ENCODE results near the gene AMOTL2. TPM values are rescaled to one million over a fixed set of nuclear protein-coding genes. Genes with fewer than 3 reads are reported as not detected.

The AMOTL2 gene
- total and polyA plus RNA-seq, 2 experiments from 2014 or later = 17.9 to 102 TPM

DNA sequence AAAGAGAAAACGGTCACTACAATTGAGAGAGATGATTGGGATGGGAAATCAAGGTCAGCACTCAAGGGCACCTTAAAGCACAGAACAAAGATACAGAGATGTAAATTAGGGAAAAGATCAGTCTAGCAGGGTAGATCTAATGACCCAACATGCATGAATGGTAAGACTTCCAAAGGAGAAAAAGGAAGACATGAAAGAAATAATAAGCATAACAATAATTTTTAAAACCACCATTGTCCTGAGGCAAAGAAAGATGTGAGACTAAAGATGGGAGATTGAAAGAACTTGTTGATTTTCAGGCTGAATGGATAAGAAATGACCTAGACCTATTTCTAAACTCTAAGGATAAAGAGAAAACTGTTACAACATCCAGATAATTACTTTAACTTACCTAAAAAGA is 34.8 kb upstream of the AMOTL2 start:
- H3K27ac Mint-ChIP-seq = no peak overlapping the region
- ATAC-seq (no peak), DNase-seq (ENCODE audit: low spot score) (no peak)
- H3K4me1 ChIP-seq (ENCODE audit: insufficient read depth) = peaks cover 35% of the 10 kb centered on the region
- peaks cover 39% of the 10 kb centered on the region for H3K27me3 Mint-ChIP-seq (ENCODE audit: insufficient read depth, low read depth, poor library complexity)
- H3K4me3 Mint-ChIP-seq = no peak overlapping the region
- TF ChIP-seq, protein P1, sequence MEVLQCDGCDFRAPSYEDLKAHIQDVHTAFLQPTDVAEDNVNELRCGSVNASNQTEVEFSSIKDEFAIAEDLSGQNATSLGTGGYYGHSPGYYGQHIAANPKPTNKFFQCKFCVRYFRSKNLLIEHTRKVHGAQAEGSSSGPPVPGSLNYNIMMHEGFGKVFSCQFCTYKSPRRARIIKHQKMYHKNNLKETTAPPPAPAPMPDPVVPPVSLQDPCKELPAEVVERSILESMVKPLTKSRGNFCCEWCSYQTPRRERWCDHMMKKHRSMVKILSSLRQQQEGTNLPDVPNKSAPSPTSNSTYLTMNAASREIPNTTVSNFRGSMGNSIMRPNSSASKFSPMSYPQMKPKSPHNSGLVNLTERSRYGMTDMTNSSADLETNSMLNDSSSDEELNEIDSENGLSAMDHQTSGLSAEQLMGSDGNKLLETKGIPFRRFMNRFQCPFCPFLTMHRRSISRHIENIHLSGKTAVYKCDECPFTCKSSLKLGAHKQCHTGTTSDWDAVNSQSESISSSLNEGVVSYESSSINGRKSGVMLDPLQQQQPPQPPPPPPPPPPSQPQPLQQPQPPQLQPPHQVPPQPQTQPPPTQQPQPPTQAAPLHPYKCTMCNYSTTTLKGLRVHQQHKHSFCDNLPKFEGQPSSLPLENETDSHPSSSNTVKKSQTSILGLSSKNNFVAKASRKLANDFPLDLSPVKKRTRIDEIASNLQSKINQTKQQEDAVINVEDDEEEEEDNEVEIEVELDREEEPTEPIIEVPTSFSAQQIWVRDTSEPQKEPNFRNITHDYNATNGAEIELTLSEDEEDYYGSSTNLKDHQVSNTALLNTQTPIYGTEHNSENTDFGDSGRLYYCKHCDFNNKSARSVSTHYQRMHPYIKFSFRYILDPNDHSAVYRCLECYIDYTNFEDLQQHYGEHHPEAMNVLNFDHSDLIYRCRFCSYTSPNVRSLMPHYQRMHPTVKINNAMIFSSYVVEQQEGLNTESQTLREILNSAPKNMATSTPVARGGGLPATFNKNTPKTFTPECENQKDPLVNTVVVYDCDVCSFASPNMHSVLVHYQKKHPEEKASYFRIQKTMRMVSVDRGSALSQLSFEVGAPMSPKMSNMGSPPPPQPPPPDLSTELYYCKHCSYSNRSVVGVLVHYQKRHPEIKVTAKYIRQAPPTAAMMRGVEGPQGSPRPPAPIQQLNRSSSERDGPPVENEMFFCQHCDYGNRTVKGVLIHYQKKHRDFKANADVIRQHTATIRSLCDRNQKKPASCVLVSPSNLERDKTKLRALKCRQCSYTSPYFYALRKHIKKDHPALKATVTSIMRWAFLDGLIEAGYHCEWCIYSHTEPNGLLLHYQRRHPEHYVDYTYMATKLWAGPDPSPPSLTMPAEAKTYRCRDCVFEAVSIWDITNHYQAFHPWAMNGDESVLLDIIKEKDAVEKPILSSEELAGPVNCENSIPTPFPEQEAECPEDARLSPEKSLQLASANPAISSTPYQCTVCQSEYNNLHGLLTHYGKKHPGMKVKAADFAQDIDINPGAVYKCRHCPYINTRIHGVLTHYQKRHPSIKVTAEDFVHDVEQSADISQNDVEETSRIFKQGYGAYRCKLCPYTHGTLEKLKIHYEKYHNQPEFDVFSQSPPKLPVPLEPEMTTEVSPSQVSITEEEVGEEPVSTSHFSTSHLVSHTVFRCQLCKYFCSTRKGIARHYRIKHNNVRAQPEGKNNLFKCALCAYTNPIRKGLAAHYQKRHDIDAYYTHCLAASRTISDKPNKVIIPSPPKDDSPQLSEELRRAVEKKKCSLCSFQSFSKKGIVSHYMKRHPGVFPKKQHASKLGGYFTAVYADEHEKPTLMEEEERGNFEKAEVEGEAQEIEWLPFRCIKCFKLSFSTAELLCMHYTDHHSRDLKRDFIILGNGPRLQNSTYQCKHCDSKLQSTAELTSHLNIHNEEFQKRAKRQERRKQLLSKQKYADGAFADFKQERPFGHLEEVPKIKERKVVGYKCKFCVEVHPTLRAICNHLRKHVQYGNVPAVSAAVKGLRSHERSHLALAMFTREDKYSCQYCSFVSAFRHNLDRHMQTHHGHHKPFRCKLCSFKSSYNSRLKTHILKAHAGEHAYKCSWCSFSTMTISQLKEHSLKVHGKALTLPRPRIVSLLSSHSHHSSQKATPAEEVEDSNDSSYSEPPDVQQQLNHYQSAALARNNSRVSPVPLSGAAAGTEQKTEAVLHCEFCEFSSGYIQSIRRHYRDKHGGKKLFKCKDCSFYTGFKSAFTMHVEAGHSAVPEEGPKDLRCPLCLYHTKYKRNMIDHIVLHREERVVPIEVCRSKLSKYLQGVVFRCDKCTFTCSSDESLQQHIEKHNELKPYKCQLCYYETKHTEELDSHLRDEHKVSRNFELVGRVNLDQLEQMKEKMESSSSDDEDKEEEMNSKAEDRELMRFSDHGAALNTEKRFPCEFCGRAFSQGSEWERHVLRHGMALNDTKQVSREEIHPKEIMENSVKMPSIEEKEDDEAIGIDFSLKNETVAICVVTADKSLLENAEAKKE (CRISPR knock-in tag; IDR thresholded peaks at IDR 0.05) = no peak
- TF ChIP-seq, protein P2, sequence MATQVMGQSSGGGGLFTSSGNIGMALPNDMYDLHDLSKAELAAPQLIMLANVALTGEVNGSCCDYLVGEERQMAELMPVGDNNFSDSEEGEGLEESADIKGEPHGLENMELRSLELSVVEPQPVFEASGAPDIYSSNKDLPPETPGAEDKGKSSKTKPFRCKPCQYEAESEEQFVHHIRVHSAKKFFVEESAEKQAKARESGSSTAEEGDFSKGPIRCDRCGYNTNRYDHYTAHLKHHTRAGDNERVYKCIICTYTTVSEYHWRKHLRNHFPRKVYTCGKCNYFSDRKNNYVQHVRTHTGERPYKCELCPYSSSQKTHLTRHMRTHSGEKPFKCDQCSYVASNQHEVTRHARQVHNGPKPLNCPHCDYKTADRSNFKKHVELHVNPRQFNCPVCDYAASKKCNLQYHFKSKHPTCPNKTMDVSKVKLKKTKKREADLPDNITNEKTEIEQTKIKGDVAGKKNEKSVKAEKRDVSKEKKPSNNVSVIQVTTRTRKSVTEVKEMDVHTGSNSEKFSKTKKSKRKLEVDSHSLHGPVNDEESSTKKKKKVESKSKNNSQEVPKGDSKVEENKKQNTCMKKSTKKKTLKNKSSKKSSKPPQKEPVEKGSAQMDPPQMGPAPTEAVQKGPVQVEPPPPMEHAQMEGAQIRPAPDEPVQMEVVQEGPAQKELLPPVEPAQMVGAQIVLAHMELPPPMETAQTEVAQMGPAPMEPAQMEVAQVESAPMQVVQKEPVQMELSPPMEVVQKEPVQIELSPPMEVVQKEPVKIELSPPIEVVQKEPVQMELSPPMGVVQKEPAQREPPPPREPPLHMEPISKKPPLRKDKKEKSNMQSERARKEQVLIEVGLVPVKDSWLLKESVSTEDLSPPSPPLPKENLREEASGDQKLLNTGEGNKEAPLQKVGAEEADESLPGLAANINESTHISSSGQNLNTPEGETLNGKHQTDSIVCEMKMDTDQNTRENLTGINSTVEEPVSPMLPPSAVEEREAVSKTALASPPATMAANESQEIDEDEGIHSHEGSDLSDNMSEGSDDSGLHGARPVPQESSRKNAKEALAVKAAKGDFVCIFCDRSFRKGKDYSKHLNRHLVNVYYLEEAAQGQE (IDR thresholded peaks at IDR 0.05; ENCODE audit: unreplicated experiment) = no peak
- TF ChIP-seq JUNB (IDR thresholded peaks at IDR 0.05; ENCODE audit: unreplicated experiment) (no peak), NANOG (IDR thresholded peaks at IDR 0.05; ENCODE audit: borderline replicate concordance) (no peak), ZNF331 (CRISPR knock-in tag; IDR thresholded peaks at IDR 0.05; ENCODE audit: low read depth) (no peak), CTCF (conservative IDR thresholded peaks at IDR 0.05; ENCODE audit: low read depth in 2 of 2) (no peak), POLR2AphosphoS5 (IDR thresholded peaks at IDR 0.05; ENCODE audit: low read depth) (no peak), STAT1 (IDR thresholded peaks at IDR 0.05; ENCODE audit: unreplicated experiment) (no peak), EZH2 (IDR thresholded peaks at IDR 0.05; ENCODE audit: low read depth, unreplicated experiment) (no peak), EZH2phosphoT487 (IDR thresholded peaks at IDR 0.05; ENCODE audit: unreplicated experiment) (no peak), CREB1 (CRISPR knock-in tag; IDR thresholded peaks at IDR 0.05; ENCODE audit: low read depth) (no peak), ETS1 (IDR thresholded peaks at IDR 0.05) (no peak), ZNF114 (CRISPR knock-in tag; IDR thresholded peaks at IDR 0.05) (no peak)
- no peak overlapping the region for H2AFZ ChIP-seq
- H3K9me3 Mint-ChIP-seq = peaks cover 4% of the 10 kb centered on the region; the same call in 1 of the 3 replicates
- no peaks in the 10 kb centered on the region for H4K20me1 ChIP-seq (replicated peaks; ENCODE audit: insufficient read depth)
- H3K27me3 ChIP-seq (ENCODE audit: insufficient read depth) = peaks cover 44% of the 10 kb centered on the region
- no peaks in the 10 kb centered on the region for H3K36me3 ChIP-seq (ENCODE audit: insufficient read depth)
- H3K4me3 ChIP-seq = no peak overlapping the region
- peaks cover 42% of the 10 kb centered on the region for H3K4me1 Mint-ChIP-seq
- no peak overlapping the region for H3K27ac ChIP-seq (ENCODE audit: low read depth)
- H3K9me2 ChIP-seq (ENCODE audit: insufficient read depth) = no peaks in the 10 kb centered on the region
- no peaks in the 10 kb centered on the region; the same call in 1 of the 3 replicates for H3K36me3 Mint-ChIP-seq (ENCODE audit: low read depth)
- peak overlapping the region; percentile 93 for H3K4me2 ChIP-seq
- peaks cover 9% of the 10 kb centered on the region; the same call in 1 of the 2 replicates for H3F3A ChIP-seq (replicated peaks; ENCODE audit: low read depth)
- no peaks in the 10 kb centered on the region for H3K79me2 ChIP-seq (replicated peaks; ENCODE audit: insufficient read depth)
